Fibroblast of lung (primary cell): ENCODE measurements around the gene DGKZ.

Experiments
- EZH2 ChIP-seq: IDR thresholded peaks from 2 replicates; pipeline ENCODE4 v1.5.1; 2012; ENCODE audit warnings: low read length, control low read depth, mild to moderate bottlenecking; ENCODE audit errors: missing control alignments
- TF ChIP-seq, protein P1 (sequence below), 2 donors: IDR thresholded peaks in 1 of 2; conservative IDR thresholded peaks in 1 of 2; 1 replicate in 1 of 2; 2 replicates in 1 of 2; pipeline ENCODE4 v1.5.1; 2011 to 2012; ENCODE audit warnings: low read length in 2 of 2, control low read depth in 1 of 2, inconsistent platforms in 1 of 2, low read depth in 1 of 2, mild to moderate bottlenecking in 1 of 2

- no peak for TF ChIP-seq EZH2
- TF ChIP-seq, protein P1, sequence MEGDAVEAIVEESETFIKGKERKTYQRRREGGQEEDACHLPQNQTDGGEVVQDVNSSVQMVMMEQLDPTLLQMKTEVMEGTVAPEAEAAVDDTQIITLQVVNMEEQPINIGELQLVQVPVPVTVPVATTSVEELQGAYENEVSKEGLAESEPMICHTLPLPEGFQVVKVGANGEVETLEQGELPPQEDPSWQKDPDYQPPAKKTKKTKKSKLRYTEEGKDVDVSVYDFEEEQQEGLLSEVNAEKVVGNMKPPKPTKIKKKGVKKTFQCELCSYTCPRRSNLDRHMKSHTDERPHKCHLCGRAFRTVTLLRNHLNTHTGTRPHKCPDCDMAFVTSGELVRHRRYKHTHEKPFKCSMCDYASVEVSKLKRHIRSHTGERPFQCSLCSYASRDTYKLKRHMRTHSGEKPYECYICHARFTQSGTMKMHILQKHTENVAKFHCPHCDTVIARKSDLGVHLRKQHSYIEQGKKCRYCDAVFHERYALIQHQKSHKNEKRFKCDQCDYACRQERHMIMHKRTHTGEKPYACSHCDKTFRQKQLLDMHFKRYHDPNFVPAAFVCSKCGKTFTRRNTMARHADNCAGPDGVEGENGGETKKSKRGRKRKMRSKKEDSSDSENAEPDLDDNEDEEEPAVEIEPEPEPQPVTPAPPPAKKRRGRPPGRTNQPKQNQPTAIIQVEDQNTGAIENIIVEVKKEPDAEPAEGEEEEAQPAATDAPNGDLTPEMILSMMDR (conservative IDR thresholded peaks at IDR 0.05 in 1 of 2, IDR thresholded peaks at IDR 0.05 in 1 of 2; ENCODE audit: low read depth in 1 of 2, low read length in 2 of 2): no peak
These were observed 17.5 kb downstream of the DGKZ start for GRCh38 chr11:46364791-46365190.
